Dermis blood vessel endothelial cell (primary cell): Measurements from ENCODE around the gene LIME1. TPM values are rescaled to one million over a fixed set of nuclear protein-coding genes. Genes with fewer than 3 reads are reported as not detected.

Experiments used
- DNase-seq: peaks from one replicate; pipeline ENCODE4 v3.0.0; 2010
- total RNA-seq: library from RNA; depleted of rRNA; stranded (reverse); fragments of >200 nt; gene quantifications from 2 replicates; pipeline ENCODE4 v1.2.3, GENCODE V29; 2014

LIME1 gene
- total RNA-seq, 1 donor from 2014 or later, result 3.7 TPM

DNA sequence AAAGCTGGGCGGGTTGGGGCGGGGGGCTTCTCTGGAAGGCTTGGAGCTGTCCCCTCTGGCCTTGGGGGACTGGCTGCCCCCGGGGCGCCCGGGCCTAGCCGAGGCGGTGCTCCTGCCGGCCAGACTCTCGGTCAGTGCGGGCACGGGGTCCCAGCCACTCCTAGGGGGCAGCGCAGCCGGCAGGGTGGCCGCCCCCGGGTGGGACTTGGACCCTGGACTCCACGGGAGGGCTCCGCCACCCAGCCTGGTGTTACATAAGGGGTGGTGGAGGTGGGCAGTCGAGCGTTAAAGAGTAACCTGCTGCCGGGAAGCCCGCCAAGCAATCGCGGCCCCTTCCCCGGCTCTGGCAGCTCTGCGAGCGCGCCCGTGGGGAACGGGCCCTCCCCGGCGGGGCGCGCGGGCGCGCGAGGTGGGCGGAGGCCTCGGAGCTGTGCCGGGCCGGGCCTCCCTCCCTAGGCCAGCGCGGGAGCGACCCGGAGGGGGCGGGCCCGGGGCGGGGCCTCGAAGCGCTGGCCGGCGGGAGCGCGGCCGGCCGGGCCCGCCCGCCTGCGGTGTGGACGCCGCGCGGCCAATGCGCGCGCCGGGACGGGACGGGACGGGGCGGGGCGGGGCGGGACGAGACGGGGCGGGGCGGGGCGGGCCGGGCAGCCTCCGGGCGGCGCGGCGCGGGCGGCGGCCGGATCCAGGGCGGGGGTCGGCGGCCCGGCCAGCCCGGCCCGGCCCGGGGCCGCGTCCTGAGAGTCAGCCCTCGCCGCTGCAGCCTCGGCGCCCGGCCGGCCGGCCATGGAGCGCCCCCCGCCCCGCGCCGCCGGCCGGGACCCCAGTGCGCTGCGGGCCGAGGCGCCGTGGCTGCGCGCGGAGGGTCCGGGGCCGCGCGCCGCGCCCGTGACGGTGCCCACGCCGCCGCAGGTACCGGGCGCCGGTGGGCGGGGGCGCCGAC lies 2.9 kb downstream of the LIME1 start, which contains the start of gene SLC2A4RG:
Gene SLC2A4RG, plus strand, starts transcription at position 647 of the 940 bp plus-strand sequence. Its CDS starts 137 bp downstream, at position 784.
- DNase-seq, result peak; percentile 75

DNA sequence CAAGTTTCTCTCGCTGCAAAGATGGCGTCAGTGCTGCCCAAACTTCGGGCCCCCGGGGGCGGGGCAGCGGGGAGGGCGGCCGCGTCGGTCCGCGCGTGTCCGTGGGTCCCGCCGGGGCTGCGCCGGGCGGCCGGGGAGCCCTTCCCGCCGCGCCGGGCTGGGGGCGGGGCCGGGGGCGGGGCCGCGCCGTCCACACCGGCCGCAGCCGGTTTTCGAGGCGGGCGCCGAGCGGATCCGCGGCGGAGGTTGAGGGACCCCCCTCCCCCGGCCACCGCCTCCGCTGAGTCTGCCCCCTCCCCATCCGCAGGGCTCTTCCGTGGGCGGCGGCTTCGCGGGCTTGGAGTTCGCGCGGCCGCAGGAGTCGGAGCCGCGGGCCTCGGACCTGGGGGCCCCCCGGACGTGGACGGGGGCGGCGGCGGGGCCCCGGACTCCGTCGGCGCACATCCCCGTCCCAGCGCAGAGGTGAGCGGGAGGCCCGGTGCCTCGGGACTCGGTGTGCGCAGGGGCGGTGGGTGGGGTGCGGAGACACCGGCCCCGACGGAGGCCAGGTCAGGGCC lies 3.7 kb downstream of the LIME1 start:
- peak; percentile 30 for DNase-seq

DNA sequence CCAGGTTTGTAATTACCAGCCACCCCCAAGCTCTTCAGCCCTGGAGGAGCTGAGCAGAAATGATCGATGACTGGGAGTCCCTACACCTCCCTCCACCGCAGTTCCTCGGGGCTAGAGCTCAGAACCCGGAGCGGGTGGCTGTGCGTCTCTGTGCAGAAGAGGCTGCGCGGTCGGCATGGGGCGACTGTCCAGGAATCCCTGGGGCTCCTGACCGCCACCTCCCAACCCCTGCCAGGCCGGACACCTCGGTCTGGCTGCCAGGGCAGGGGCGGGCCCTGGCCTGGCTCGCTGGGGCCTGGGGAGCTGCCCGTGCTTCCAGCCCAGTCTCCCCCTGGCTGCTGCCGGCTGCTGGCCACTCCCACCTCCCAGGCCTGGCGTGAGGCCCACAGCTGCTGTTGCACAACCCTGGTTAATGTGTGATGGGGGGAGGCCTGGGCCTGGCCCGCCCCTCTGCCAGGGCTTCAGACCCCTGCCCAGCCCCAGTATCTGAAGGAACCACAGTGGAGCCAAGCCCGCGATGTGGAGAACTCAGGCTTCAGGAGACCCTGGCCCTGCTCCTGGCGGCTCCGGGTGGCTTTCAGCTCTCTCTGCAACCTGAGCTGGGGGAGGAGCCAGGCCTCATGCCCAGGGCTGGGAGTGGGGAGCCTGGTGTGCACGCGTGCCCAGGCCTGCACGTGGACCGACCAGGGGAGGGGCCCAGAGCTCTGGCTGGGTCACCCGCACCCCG lies 4.3 kb downstream of the LIME1 start:
- peak; percentile 86 for DNase-seq

DNA sequence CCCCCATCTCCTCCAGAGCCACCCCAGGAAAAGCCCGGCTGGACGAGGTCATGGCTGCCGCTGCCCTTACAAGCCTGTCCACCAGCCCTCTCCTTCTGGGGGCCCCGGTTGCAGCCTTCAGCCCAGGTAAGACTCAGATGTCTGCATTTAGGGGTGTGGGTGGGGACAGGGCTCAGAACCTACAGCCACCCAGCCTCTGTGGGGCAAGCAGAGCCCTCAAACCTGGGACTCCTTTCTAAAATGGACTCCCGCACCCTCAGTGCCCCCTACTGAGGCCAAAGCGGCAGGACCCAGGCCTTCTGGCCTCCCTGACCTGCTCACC lies 4.9 kb downstream of the LIME1 start:
- no peak for DNase-seq

DNA sequence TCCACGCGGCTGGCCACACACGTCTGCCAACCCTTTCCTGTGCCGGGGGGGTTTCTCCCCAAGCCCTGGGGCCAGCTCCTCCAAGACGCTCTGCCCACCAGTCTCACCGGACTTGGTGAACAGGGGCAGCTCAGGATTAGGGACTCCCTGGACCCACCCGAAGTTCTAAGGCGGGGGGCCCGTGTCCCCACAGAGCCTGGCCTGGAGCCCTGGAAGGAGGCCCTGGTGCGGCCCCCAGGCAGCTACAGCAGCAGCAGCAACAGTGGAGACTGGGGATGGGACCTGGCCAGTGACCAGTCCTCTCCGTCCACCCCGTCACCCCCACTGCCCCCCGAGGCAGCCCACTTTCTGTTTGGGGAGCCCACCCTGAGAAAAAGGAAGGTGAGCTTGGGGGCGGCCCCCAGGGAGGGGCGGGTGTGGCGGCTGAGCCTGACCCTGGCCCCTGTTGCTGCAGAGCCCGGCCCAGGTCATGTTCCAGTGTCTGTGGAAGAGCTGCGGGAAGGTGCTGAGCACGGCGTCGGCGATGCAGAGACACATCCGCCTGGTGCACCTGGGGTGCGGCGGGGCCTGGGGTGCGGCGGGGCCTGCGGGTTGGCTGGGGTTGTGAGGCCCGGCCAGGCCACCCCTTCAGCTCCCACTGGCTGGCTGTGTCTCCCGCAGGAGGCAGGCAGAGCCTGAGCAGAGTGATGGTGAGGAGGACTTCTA lies 5.4 kb downstream of the LIME1 start:
- no peak for DNase-seq

DNA sequence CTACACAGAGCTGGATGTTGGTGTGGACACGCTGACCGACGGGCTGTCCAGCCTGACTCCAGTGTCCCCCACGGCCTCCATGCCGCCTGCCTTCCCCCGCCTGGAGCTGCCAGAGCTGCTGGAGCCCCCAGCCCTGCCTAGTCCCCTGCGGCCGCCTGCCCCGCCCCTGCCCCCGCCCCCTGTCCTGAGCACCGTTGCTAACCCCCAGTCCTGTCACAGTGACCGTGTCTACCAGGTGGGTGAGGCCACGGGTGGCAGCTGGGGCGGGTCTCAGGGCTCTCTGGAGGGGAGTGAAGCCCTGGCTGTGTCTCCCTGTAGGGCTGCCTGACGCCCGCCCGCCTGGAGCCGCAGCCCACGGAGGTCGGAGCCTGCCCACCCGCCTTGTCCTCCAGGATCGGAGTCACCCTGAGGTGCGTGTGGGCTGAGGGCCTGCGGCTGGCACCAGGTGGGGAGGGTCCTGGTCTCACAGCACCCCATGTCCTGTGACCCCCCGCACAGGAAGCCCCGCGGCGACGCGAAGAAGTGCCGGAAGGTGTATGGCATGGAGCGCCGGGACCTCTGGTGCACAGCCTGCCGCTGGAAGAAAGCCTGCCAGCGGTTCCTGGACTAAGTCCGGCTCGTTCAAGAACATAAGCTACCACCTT lies 6.0 kb downstream of the LIME1 start:
- DNase-seq, result no peak

DNA sequence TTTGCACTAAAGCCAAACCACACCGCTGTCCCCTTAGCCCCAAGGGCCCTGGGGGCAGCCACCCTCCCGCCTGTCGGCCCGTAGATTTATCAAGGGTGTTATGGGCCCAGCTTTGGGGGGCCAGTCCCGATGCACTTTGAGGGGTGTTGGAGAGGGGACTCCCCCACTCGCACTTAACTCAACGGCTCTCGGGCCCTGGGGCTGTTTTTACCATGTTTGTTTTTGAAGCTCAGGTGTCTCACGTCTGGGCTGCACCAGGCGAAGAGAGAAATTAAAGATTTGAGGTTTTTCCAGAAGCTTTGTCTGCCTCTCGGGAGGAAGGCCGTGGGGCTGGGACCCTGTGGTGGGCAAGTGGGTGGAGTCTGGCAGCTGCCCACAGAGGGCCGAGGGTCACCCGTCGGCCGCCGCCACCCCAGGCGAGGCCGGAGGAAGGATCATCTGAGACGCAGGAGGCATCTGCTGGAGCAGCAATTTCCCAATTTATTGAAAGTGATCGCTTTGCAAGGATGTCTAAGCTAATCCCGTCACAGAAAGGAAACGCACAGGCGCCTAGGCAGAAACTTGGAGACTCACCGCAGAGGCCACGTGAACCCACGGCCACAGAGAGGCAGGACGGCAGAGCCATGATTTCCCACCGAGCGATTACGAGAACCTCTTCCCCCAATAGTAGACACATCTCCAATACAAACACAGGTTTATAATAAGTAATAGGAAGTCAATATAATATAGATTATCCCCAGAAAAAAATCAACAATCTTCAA lies 6.9 kb downstream of the LIME1 start:
- no peak for DNase-seq

DNA sequence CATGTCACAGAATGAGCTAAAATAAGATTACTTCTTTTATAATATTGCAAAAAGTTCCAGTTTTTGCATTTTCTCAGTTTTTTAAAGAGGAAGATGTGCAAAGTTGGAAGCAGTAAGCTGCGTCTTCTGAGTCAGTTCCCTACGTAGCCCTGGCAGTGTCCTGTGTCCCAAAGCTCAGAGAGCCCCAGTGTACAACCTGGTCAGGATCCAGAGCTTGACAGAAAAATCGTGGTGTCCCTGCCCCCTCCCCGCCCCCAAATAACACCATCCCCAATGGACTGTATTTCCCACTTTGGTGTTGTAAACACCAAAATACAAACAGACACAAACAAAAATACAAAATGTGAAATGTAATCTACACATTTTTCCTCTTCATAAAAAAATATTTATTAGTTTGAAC lies 7.7 kb downstream of the LIME1 start:
- no peak for DNase-seq

DNA sequence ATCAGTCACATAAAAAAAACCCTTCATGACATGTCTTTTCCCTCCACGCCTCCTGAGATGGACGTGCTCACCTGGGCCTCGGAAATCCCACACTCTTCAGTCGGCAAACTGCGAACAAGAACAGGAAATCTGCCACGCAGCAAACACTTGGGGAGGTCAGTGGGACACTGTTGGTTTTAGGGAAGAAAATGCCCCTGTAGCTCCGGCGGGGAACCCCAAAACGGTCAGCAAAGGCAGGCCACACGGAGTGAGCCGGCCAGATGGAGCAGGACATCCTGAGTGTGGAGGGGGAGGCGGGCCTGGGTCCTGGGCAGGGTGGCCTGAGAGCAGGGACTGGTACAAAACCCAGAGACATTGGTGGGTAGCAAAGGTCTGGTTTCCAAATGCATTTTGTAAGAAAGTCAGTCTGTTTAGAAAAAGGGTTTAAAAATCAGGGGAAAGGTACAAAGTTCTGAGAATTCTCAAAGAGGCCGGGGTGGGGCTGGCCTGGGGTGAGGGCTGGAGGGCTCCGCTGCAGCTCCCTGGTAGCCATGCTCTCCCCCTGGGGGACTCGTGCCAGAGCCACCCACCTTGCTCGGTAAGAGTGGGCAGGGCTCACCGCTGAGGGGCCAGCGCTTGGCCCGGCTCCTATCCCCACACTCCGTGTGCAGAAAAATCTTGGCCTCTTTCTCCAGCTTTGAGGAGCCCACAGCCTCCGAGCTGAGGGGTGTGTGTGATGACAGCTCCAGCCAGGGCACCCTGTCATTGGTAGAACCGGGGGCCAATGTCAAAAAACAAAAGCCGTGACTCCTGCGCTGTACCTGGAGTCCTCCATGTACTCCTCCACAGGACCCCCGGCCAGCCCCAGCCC lies 8.3 kb downstream of the LIME1 start:
- no peak for DNase-seq

DNA sequence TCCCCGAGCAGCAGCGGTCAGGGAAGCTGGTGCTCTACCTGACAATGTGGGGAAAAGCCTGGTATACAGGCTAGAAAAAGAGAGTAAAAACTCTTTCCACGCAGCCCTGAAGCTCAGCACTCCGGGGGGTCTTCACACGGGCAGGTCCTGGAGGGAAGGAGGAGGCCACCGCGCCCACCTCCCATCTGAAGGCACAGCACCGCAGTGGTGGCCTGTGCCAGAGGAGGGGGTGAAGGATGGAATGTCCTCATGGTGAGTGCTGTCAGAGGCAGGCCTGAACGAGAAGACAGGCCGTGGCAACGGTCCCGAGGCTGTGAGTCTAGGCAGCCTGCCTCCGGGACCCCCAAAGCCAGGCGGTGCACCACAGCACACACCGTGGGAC lies 9.0 kb downstream of the LIME1 start:
- no peak for DNase-seq

DNA sequence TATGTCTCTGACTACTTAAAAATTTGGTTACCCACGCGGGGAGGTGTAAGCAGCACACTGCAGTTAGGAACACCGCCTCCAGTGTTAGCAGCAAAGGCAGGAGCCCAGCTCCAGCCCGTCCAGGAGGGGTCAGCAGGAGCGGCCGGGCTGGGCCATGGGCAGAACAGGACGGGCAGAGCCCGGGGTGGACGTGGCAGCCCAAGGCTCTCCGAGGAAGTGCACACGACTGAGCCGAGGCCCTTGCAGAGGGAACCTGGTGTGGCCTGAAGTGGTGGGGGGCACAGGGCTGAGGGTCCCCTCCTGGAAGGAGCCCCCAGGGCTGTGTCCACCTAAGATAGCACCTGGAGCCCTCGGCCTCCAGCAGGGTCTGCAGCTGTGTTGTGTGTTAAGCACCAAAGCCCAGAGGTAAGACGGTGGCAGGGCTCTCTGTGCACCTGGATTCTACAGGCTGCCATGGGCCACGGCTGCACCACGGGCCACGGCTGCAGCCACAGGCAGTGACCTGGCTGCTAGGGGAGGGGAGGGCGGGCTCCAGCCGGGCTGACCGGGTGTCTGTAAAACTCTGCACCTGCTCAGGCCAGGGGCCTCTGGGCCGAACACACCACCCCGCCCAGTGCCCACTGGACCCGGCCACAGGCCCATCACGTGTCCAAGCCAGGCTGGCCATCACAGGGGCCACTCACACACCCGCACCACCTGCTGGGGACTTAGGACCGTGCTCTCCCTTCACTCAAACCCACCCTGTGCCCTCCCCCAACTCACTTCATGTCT lies 9.7 kb downstream of the LIME1 start:
- DNase-seq, result no peak

DNA sequence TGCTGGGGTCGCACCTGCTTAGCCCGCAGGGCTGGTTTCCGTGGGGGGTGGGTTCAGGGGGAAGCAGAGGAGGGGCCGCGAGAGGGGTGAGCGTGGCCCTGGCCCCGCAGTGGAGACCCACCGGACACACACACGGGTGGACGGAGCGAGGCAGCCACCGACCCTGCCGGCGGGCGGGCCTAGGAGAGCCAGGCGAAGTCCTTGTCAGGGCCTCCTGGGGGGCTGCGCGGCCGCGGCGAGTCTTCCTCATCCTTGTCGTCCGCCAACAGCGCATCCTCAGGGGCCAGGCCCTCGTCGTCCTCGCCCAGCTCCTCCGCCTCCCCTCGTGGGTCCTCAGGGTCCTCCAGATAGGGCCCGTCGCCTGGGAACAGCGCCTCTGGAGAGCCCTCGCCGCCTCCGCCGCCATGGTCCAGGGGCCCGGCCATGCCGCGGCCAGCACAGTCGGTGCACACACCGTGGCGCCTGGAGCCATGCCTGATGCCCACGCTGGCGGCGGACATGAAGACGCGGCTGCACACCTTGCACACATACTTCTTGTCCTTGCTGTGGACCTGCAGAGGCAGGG lies 10.4 kb downstream of the LIME1 start:
- DNase-seq, result no peak

DNA sequence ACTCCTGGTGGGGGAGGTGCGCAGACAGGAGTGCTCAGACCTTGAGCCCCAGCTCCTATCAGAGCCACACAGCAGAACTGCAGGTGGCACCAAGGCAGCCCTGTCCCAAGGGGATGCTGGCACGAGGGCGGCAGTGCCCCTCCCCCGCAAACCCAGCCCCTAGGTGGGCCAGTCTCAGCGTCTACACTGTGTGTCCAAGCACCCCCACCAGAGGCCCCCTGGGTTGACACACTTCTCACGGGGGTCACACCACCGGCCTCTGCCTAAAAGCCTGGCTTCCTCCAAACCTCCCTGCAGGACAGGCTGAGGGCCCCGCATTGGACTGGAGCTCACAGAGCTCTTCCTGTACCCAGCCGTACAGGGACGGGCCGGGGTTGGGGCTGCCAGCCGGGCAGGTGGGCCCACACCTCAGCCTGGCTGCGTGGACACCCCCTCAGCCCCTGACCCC lies 11.2 kb downstream of the LIME1 start:
- no peak for DNase-seq

DNA sequence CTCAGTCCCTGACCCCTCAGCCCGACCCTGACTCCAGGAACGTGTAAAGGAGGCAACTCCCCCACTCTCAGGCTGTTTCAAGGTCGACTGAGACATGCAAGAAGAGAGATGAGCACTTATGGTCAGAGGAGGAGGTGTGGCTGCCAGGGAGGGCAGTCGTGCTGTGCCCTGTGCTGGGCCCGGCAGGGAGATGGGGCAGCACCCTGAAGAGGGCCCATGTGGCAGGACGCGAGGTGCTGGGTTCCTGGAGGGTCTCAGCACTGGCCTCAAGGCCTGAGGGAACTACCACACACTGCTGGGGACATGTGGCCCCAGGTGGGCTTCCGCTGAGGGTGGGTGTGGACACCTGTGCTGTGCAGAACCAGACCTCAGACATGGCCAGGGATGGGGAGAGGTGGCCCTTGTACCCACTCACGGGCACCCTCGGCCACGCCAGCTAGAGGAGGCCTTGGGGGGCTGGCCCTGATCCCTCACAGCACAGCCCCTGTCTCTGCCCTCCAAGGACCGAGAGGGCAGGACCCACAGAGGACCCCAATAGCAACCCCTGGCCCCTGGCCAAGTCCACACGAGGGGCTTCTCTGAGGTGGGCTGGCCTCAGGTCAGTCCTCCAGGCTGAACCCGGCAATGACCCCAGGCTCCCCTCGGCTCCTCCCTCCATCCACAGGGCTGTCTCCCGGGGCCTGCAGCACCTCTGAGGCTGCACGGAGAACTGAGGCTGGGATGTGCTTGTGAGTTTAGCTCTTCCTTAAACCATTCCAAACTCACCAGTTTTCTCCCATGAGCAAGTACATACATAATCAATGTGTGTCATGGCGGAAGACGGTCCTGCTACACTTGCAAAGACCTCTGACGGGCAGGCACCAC lies 11.8 kb downstream of the LIME1 start:
- DNase-seq, result no peak

DNA sequence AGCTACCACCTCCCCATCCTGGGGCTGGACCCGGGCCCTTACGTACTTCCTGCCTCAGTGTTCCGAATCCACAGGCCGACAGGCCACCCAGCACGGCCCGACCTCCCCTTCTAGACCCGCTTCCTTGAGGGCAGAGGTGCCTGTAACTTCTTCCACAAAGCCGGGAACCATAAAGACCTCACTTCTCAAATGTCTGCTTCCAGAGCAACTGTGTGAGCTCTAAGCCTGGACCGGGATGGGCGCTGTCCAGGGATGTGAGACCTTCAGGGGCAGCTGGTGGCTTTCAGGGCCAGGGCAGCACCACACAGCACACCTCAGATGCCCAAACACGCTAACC lies 12.4 kb downstream of the LIME1 start:
- DNase-seq, result no peak

DNA sequence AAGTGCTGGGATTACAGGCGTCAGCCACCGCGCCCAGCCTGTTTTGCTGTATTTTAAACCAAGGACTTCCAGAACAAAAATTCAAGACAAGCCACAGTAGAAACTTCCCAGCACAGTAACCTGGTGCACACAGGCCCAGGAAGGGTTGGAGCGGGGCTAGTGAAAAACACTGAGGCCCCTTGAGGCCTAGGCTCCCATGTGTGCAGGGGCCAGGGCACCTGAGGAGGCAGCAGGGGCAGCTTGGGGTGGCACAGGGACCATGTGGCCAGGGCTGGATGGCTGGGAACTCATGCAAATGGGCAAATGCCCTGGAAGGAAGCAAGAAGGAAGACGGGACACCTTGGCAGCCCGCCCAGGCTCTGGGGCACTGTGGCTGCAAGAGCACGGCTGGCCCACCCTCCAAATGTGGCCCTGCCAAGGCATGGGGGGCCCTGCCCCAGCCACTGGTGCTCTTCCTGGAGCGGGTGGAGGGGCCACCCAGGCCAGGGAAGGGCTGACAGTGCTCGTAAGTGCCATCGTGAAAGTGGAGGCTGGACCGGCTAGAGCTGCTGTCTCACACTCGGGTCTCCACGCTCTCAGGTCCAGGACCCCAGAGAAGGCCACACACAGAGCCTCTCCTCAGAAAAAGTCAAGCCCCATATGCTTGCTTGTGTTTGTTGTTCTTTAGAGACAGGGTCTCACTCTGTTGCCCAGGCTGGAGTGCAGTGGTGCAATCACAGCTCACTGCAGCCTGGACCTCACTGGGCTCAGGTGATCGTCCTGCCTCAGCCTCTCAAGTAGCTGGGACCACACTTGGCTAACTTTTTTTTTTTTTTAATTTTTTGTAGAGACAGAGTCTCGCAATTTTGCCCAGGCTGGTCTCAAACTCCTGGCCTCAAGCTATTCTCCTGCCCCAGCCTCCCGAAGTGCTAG lies 13.4 kb downstream of the LIME1 start:
- DNase-seq, result no peak

DNA sequence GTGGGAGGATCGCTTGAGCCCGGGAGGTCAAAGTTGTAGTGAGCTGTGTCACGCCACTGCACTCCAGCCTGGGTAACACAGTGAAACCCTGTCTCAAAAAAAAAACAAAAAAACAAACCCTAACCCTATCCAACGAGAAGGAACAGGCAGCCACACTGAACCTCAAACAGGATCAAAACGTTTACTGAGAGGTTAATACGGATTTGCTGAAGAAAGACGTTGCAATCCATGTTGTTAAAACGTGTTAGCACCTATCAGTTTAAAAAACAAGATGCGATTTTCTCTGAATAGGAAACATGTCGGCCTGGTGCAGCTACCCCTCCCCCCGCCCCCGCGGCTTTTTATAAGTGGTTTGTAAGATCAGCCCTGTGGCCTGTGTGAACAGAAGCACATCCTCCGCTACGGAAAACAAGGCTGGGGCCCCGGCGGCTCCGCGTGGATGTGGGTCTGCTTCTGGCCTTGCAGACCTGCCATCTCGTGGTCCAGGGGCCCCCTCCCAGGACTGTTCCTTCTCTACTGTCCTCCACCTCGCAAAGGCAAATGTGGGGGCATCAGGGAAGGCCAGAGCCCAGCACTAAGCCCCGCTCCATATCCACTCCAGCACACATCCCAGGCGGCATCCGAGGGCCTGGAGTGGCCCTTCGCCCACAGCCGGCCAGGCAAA lies 14.5 kb downstream of the LIME1 start:
- no peak for DNase-seq
